OCI-LY7 (cell line): ENCODE data around the gene GABRG1.

ENCODE experiments used
- CTCF ChIP-seq: fragments of 200-600 bp; sonication (generic); conservative IDR thresholded peaks from 2 replicates; pipeline ENCODE4 v1.5.1; 2014; ENCODE audit warnings: mild to moderate bottlenecking, antibody characterized with exemption, low read length, moderate library complexity, mixed read lengths
- EZH2phosphoT487 ChIP-seq: fragments of 200-600 bp; sonication (generic); IDR thresholded peaks from 2 replicates; pipeline ENCODE4 v1.6.1; 2018; ENCODE audit warnings: low read depth, borderline replicate concordance, mild to moderate bottlenecking, mixed run types, antibody characterized with exemption, low read length, moderate library complexity, mixed read lengths

- TF ChIP-seq CTCF (no peak), EZH2phosphoT487 (no peak)
These were observed 50.1 kb downstream of the GABRG1 start for GRCh38 chr4:46073778-46074177.
